GM18951 (cell line): ENCODE data around the gene GFOD1.

Experiments used
- POLR2A ChIP-seq: IDR thresholded peaks from 4 replicates; pipeline ENCODE4 v1.6.1; 2011; ENCODE audit warnings: mild to moderate bottlenecking; ENCODE audit not compliant: insufficient read length, insufficient read depth; ENCODE audit errors: extremely low read depth
- in situ Hi-C: fragments of 300-500 bp; cut with MboI; formaldehyde crosslinking; loops from one replicate; pipeline ENCODE4 v1.12.0; 2022; ENCODE audit warnings: low sequenced_read_pairs, mixed read lengths, inconsistent platforms; ENCODE audit not compliant: unreplicated experiment

Gene GFOD1

GRCh38 chr6:13487122-13488014 is at the start of gene GFOD1:
GFOD1 (minus strand) TSS chr6:13487600; CDS start chr6:13486890, 710 bp downstream.
- peak; percentile 91 for TF ChIP-seq POLR2A
- in situ Hi-C loops, result no loop called here

DNA sequence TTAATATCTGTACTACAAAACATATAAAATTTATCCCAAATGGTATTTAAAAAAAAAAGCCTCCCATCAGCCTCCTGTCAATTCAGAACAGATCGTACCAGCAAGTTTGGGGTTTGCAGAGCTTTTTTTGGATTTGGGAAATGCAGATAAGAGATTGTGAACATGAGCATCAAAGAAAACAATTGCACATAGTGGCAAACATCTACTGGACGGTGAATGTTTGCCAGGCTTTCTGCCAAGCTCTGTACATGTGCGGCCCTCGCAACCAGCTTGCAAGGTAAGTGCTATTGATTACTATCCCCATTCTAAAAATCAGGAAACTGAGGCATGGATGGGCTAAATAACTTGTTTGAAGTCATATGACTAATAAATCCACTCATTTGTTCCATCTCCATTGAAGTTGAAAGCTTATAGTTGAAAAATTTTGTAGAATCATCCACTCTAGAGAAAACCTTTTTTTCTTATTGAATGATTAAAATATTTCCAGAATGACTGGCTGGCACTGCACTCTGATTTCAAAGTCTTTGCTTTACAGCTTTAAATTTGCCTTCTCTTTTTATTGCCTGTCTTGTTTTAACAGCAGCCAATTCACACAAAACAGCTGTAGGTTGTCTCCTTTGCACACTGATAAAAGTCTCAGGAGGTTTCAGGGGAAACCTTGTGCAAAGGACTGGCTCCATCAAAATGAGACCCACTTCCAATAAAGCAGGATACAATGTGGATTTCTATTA is 49.6 kb upstream of the GFOD1 start:
- in situ Hi-C loops, result loop anchor here (25.0 kb wide), 1 partner anchor 350 kb away; no protein-coding TSS in a partner anchor

GRCh38 chr6:13535306-13535705 is 47.9 kb upstream of the GFOD1 start:
- no peak for TF ChIP-seq POLR2A
- in situ Hi-C loops, result loop anchor here (25.0 kb wide), 1 partner anchor 348 kb away; no protein-coding TSS in a partner anchor

More for the DNA sequence above, 49.6 kb upstream of the GFOD1 start:
- TF ChIP-seq POLR2A, result no peak

DNA sequence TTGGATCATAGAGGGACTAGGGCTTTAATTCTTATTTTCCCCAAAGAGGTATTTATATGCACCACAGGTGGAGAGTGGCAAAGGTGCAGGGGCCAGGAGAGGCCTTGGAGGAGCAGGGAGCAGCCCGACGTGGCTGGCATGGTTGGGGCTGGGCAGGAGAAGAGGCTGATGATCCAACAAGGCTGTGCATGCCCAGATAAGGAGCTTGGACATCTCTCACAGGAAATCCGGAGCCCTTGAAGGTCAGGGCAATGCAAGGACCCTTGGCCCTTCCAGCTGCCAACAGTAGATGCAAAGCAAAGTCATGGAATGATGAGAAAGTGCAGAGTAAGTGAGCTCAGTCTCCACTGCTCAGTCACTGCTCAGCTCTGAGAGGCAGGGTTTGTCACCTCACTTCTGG is 47.1 kb upstream of the GFOD1 start:
- TF ChIP-seq POLR2A, result no peak
- in situ Hi-C loops, result loop anchor here (25.0 kb wide), 1 partner anchor 347 kb away; no protein-coding TSS in a partner anchor

GRCh38 chr6:13531956-13532355 is 44.6 kb upstream of the GFOD1 start:
- TF ChIP-seq POLR2A, result no peak
- in situ Hi-C loops, result loop anchor here (25.0 kb wide), 1 partner anchor 345 kb away; no protein-coding TSS in a partner anchor

GRCh38 chr6:13528777-13529343 is 41.5 kb upstream of the GFOD1 start:
- no peak for TF ChIP-seq POLR2A
- in situ Hi-C loops, result loop anchor here (25.0 kb wide), 1 partner anchor 342 kb away; no protein-coding TSS in a partner anchor

GRCh38 chr6:13528232-13528631 is 40.8 kb upstream of the GFOD1 start:
- no peak for TF ChIP-seq POLR2A
- in situ Hi-C loops, result loop anchor here (25.0 kb wide), 1 partner anchor 341 kb away; no protein-coding TSS in a partner anchor

DNA sequence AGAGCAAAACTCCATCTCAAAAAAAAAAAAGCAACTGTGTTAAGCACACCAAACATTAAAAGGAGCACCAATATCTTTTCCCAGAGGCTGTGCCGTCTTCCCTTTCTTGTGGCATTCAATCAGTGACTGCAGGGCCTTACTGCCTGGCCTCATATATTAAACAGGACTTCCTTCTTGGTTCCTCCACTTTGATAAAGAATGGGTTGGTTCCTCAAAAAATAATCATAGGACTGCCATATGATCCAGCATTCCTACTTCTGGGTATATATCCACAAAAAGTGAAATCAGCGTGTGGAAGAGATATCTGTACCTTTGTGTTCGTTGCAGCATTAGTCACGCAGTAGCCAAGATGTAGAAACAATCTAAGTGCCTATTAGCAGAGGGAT is 40.3 kb upstream of the GFOD1 start:
- in situ Hi-C loops, result loop anchor here (25.0 kb wide), 1 partner anchor 340 kb away; no protein-coding TSS in a partner anchor
- no peak for TF ChIP-seq POLR2A

DNA sequence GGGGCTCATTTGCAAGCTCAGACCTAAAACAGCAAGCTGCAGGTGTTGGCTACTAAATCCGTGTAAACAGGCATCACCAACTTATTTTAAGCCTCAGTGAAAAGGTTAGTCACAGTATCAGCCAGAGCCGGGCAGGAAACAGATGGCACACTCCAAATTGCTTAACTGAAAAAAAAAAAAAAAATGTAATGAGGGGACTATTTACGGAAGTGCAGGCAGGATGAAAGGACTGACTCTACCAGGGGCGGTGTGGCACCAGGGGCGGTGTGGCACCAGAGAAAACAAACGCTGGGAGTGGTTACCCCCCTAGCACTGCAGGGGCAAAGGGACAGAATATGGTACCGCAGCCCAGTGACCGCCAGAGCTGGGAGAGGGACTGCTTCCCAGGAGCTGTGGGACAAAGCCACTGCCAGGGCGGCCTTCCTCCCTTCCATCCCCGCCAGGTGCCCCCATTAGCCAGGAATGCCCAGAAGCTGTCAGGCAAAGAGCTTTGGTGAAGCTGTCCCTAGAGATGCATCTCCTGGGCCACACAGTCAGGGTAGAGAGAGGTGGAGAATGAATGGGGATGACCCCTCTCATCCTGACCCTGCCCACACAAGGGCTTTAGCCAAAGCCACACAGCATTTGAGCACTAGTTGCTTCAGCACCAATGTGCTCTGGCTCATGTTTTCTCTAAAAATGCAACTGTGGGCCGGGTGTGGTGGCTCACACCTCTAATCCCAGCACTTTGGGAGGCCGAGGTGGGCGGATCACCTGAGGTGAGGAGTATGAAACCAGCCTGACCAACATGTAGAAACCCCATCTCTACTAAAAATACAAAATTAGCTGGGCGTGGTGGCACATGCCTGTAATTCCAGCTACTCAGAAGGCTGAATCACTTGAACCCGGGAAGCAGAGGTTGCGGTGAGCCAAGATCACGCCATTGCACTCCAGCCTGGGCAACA is 39.6 kb upstream of the GFOD1 start:
- TF ChIP-seq POLR2A, result no peak
- in situ Hi-C loops, result loop anchor here (25.0 kb wide), 1 partner anchor 340 kb away; no protein-coding TSS in a partner anchor

DNA sequence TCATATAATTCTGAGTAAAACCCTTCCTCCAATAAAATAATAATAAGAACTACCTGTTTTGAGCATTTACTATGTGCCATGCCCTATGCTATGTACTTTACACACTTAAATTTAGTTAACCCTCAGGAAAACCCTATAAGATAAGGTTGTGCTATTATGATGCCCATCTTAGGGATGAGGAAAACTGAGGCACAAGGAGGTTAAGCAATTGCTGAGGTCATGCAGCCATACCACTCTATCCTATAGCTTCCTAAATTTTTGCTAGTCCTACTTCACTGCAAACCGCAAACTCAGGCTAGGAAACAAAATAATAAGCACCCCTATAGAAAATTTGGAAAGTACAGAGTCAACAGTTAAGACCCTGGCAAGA is 38.9 kb upstream of the GFOD1 start:
- no peak for TF ChIP-seq POLR2A
- in situ Hi-C loops, result loop anchor here (25.0 kb wide), 1 partner anchor 339 kb away; no protein-coding TSS in a partner anchor

GRCh38 chr6:13524801-13525508 is 37.6 kb upstream of the GFOD1 start:
- no peak for TF ChIP-seq POLR2A
- in situ Hi-C loops, result loop anchor here (25.0 kb wide), 1 partner anchor 338 kb away; no protein-coding TSS in a partner anchor

DNA sequence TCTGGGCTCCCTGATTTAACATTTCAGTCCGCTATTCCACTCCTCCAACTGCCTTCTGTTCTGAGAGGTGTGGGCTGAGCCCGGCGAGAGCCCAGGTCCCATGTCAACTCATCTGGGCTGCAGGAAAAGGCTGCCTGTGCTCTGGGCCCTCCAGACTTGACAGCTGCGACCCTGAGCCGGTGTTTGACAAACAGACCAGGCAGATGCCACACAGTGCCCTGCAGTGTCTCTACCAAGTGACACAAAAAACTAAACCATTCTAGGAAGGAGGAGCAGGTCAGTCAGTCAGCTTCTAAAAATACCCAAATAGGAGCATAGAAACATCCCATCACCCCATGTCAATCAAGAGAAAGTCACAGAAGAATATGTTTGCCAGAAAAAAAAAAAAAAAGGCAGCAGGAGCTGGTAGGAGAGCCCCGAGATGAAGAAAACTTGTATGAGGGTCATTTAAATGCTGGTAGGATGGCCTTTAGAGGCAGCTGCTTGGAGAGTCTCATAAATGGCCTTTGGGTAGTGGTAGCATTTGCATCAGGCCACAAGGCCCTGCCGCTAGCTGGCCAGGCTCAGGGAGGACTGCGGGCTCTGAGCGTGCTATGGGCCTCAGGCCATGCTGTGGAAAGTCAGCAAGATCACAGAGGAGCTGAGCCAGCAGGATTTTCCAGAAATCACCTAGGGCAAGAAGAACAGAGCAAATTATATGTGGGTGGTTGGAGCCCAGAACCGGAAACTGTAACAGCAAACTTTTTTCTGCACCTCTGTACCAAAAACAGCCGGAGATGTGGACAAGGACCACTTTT is 36.6 kb upstream of the GFOD1 start:
- no peak for TF ChIP-seq POLR2A
- in situ Hi-C loops, result no loop called here
